Measurements from ENCODE around the gene SEMA5A.

SEMA5A gene

GRCh38 chr5:9380109-9380508, 165.8 kb downstream of the SEMA5A start:
- no peak for DNase-seq (ENCODE audit: low spot score)
- in situ Hi-C loops (cut with MboI; ENCODE audit: low pct_unique_long_range_greater_than_20kb, low sequenced_read_pairs, unreplicated experiment), result no loop called here
- no peak for TF ChIP-seq CTCF (IDR thresholded peaks at IDR 0.05; ENCODE audit: extremely low read depth, insufficient read depth, missing control alignments)

- no peak for TF ChIP-seq CTCF (IDR thresholded peaks at IDR 0.05; ENCODE audit: extremely low read depth, insufficient read depth, missing control alignments)
- no peak for DNase-seq (ENCODE audit: low spot score)
- in situ Hi-C loops (cut with MboI; ENCODE audit: low pct_unique_long_range_greater_than_20kb, low sequenced_read_pairs, unreplicated experiment), result no loop called here
Measured at GRCh38 chr5:9376363-9377117, 169.3 kb downstream of the SEMA5A start.

GRCh38 chr5:9375756-9376155, 170.1 kb downstream of the SEMA5A start:
- in situ Hi-C loops (cut with MboI; ENCODE audit: low pct_unique_long_range_greater_than_20kb, low sequenced_read_pairs, unreplicated experiment), result no loop called here
- no peak for TF ChIP-seq CTCF (IDR thresholded peaks at IDR 0.05; ENCODE audit: extremely low read depth, insufficient read depth, missing control alignments)
- DNase-seq (ENCODE audit: low spot score), result no peak

GRCh38 chr5:9374025-9374424, 171.8 kb downstream of the SEMA5A start:
- in situ Hi-C loops (cut with MboI; ENCODE audit: low pct_unique_long_range_greater_than_20kb, low sequenced_read_pairs, unreplicated experiment), result no loop called here
- TF ChIP-seq CTCF (IDR thresholded peaks at IDR 0.05; ENCODE audit: extremely low read depth, insufficient read depth, missing control alignments), result no peak
- DNase-seq (ENCODE audit: low spot score), result no peak

- TF ChIP-seq CTCF (IDR thresholded peaks at IDR 0.05; ENCODE audit: extremely low read depth, insufficient read depth, missing control alignments), result no peak
- in situ Hi-C loops (cut with MboI; ENCODE audit: low pct_unique_long_range_greater_than_20kb, low sequenced_read_pairs, unreplicated experiment), result no loop called here
- DNase-seq (ENCODE audit: low spot score), result no peak
Measured at GRCh38 chr5:9373571-9373970, 172.3 kb downstream of the SEMA5A start.

- no peak for TF ChIP-seq CTCF (IDR thresholded peaks at IDR 0.05; ENCODE audit: extremely low read depth, insufficient read depth, missing control alignments)
- in situ Hi-C loops (cut with MboI; ENCODE audit: low pct_unique_long_range_greater_than_20kb, low sequenced_read_pairs, unreplicated experiment), result no loop called here
- no peak for DNase-seq (ENCODE audit: low spot score)
Measured at GRCh38 chr5:9370256-9370655, 175.6 kb downstream of the SEMA5A start.

All from GM13977 (cell line).